ENCODE results near the gene C16orf90. TPM values are rescaled to one million over a fixed set of nuclear protein-coding genes. Genes with fewer than 3 reads are reported as not detected.

The C16orf90 gene, protein sequence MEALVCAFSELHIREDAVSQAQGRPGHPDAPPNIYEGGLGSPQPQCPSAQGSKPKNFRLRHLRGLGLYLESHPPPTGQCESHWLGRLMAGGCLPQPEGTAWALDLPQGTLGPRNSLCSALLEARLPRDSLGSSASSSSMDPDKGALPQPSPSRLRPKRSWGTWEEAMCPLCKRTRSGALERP
- total RNA-seq (not detected), polyA plus RNA-seq (not detected)

DNA sequence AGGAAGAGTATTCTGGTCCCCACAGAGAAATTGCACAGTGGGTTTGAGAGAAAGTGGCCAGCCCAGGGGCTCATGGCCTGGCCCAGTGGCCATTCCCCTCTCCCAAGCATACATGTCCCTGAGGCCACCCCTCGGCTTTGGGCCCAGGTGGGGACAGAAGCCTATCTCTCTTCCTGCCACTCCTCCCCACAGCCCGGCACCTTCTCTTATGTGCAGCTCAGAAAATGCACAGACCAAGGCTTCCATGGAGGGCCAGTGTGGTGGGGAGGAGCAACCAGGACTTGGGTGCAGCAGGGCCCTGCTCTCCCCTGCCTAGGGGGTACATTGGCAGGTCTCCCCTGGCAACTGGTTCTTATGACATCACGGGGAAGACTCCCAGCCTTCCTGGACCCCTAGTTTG lies at the start of gene C16orf90:
C16orf90 (minus strand) TSS at position 314 of the 400 bp plus-strand sequence; CDS start at position 246, 68 bp downstream.
- no peaks in the 10 kb centered on the region for H3K36me3 Mint-ChIP-seq
- H3K27ac Mint-ChIP-seq: no peak within 1 kb of the TSS

DNA sequence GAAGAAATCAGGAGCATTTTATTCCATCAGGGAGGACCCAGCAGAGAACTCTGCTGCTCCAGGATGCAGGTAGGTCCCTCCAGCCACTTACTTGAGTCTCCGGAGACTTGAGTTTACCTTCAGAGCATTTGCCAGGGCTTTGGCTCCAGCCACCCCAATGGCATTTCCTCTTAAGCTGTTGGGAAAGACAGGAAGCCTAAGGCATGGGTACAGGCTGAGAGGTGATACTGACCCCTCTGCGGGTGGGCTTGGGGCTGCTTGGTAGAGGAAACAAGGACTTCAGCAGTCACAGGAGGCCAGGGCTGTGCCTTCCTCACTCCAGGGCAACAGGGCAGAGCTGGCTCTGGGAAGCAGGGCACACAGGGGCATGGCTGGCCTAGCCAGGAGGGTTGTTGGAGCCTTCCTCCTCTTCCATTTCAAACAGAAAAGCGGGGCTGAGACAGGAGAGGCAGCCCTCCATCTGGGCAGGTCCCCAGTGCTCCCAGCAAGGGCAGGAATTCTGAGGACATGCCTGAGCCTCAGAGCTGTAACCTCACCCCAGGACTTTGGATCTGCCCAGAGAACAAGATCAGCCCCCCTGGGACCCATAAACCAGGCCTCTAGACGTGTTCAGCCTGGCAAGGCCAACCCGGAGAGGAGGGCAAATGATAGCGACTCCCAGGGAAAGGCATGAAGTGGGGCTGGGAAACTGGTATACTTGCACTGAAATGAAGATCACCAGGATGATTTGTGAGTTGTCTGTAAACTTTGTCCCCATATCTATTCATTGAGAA lies 47.5 kb upstream of the C16orf90 start:
- Histone ChIP-seq H3K27me3 (ENCODE audit: control insufficient read depth, insufficient read depth, low read length) (no peaks in the 10 kb centered on the region), H3K36me3 (ENCODE audit: control insufficient read depth, insufficient read depth, low read length) (peaks cover 63% of the 10 kb centered on the region), H3K9me3 (ENCODE audit: control insufficient read depth in 2 of 2, low read length in 2 of 2) (no peaks in the 10 kb centered on the region), H3K27ac (ENCODE audit: insufficient read depth, low read length, poor library complexity, severe bottlenecking) (no peak overlapping the region), H3K4me1 (ENCODE audit: control insufficient read depth, insufficient read depth, low read length, poor library complexity, severe bottlenecking) (no peaks in the 10 kb centered on the region), H3K4me3 (ENCODE audit: low read depth, low read length) (no peak overlapping the region)
- H3K4me3 Mint-ChIP-seq: no peak overlapping the region
- peaks cover 18% of the 10 kb centered on the region for H3K36me3 Mint-ChIP-seq
- DNase-seq (no peak), ATAC-seq (ENCODE audit: low read depth in 2 of 2) (no peak)
- peaks cover 0 to 11% (median 0%) of the 10 kb centered on the region in 4 donors for H3K4me1 Mint-ChIP-seq
- peaks cover 0 to 1% (median 0%) of the 10 kb centered on the region in 7 donors for H3K9me3 Mint-ChIP-seq
- H3K27ac Mint-ChIP-seq: peak overlapping the region in 1 of 3 donors; percentile 29
- no peaks in the 10 kb centered on the region for H3K27me3 Mint-ChIP-seq

More for the DNA sequence above, at the start of gene C16orf90:
- Mint-ChIP-seq H3K27me3 (peaks cover 5% of the 10 kb centered on the region), H3K9me3 (no peaks in the 10 kb centered on the region), H3K4me1 (peaks cover 3 to 13% (median 6%) of the 10 kb centered on the region in 4 donors), H3K4me3 (peak within 1 kb of the TSS in 1 of 4 donors; percentile 47)
- DNase-seq: no peak
- H3K9me3 ChIP-seq (ENCODE audit: control insufficient read depth in 2 of 2, low read length in 2 of 2): no peaks in the 10 kb centered on the region
- ATAC-seq (ENCODE audit: low read depth in 2 of 2): no peak
- H3K27me3 ChIP-seq (ENCODE audit: control insufficient read depth, insufficient read depth, low read length): no peaks in the 10 kb centered on the region
- no peak within 1 kb of the TSS for H3K27ac ChIP-seq (ENCODE audit: insufficient read depth, low read length, poor library complexity, severe bottlenecking)
- H3K4me3 ChIP-seq (ENCODE audit: low read depth, low read length): no peak within 1 kb of the TSS
- no peaks in the 10 kb centered on the region for H3K36me3 ChIP-seq (ENCODE audit: control insufficient read depth, insufficient read depth, low read length)
- peaks cover 2% of the 10 kb centered on the region for H3K4me1 ChIP-seq (ENCODE audit: control insufficient read depth, insufficient read depth, low read length, poor library complexity, severe bottlenecking)

DNA sequence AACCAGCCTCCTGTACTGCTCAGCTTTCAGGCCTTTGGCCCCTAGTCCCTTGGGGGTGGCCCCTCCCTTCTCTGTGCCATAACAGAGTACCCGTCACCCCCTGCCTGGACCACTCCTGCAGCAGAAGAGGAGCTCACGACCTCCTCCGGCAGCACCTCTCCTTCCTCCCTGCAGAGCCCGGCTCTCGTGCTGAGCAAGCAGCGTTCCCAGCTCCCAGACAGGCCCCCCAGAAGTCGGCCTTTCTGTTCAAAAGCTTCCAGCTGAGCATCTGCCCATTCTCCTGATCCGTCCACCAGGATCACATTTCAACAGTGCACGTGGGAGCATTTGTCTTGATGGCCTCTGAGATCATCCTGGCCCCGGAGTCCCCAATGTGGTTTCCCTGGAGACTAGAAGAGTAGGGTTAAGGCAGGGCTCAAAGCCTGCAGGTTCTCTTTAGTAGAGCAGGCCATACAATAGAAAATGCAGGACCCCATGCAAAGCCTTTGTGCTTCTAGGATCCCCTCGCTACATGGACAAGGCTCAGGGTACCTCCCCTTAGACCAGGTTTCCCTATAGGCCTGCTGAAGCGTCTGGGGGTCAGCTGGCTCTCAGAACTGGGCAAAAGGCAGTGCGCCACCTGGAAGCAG lies 46.4 kb upstream of the C16orf90 start:
- Mint-ChIP-seq H3K27ac (no peak overlapping the region), H3K4me3 (no peak overlapping the region), H3K27me3 (no peaks in the 10 kb centered on the region), H3K36me3 (peaks cover 11% of the 10 kb centered on the region), H3K9me3 (peaks cover 0 to 1% (median 0%) of the 10 kb centered on the region in 7 donors), H3K4me1 (peaks cover 0 to 7% (median 0%) of the 10 kb centered on the region in 4 donors)
- H3K27me3 ChIP-seq (ENCODE audit: control insufficient read depth, insufficient read depth, low read length): no peaks in the 10 kb centered on the region
- DNase-seq (no peak), ATAC-seq (ENCODE audit: low read depth in 2 of 2) (no peak)
- no peaks in the 10 kb centered on the region for H3K4me1 ChIP-seq (ENCODE audit: control insufficient read depth, insufficient read depth, low read length, poor library complexity, severe bottlenecking)
- no peak overlapping the region for H3K27ac ChIP-seq (ENCODE audit: insufficient read depth, low read length, poor library complexity, severe bottlenecking)
- peaks cover 52% of the 10 kb centered on the region for H3K36me3 ChIP-seq (ENCODE audit: control insufficient read depth, insufficient read depth, low read length)
- H3K4me3 ChIP-seq (ENCODE audit: low read depth, low read length): no peak overlapping the region
- H3K9me3 ChIP-seq (ENCODE audit: control insufficient read depth in 2 of 2, low read length in 2 of 2): no peaks in the 10 kb centered on the region

DNA sequence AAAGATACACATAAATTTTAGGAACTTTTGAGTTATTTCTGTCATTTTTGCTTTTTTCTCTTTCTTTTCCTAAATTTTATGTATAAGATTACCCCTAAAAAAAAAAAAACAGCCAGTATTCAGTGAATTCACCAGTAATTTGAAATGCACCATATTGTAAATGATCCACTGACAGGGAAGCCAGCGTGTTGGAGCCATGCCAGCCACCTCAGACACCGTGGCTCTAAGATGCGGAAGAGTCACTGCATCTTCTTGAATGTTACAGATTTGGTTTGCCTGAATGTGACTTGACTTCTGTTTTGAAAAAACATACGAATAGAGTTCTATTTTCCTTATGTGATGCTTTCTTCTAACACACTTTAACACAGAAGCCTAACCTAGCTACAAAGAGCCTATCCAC lies 42.9 kb upstream of the C16orf90 start:
- ATAC-seq (ENCODE audit: low read depth in 2 of 2) (no peak), DNase-seq (no peak)
- no peaks in the 10 kb centered on the region for H3K9me3 ChIP-seq (ENCODE audit: control insufficient read depth in 2 of 2, low read length in 2 of 2)
- H3K4me1 ChIP-seq (ENCODE audit: control insufficient read depth, insufficient read depth, low read length, poor library complexity, severe bottlenecking): no peaks in the 10 kb centered on the region
- no peaks in the 10 kb centered on the region for H3K27me3 Mint-ChIP-seq
- H3K27ac Mint-ChIP-seq: peak overlapping the region in 1 of 3 donors; percentile 40
- no peaks in the 10 kb centered on the region for H3K9me3 Mint-ChIP-seq
- peaks cover 0 to 13% (median 4%) of the 10 kb centered on the region in 4 donors for H3K4me1 Mint-ChIP-seq
- H3K27me3 ChIP-seq (ENCODE audit: control insufficient read depth, insufficient read depth, low read length): no peaks in the 10 kb centered on the region
- H3K36me3 Mint-ChIP-seq: peaks cover 13% of the 10 kb centered on the region
- no peak overlapping the region for H3K4me3 Mint-ChIP-seq
- H3K4me3 ChIP-seq (ENCODE audit: low read depth, low read length): no peak overlapping the region
- H3K27ac ChIP-seq (ENCODE audit: insufficient read depth, low read length, poor library complexity, severe bottlenecking): peak overlapping the region; percentile 3
- H3K36me3 ChIP-seq (ENCODE audit: control insufficient read depth, insufficient read depth, low read length): peaks cover 39% of the 10 kb centered on the region

DNA sequence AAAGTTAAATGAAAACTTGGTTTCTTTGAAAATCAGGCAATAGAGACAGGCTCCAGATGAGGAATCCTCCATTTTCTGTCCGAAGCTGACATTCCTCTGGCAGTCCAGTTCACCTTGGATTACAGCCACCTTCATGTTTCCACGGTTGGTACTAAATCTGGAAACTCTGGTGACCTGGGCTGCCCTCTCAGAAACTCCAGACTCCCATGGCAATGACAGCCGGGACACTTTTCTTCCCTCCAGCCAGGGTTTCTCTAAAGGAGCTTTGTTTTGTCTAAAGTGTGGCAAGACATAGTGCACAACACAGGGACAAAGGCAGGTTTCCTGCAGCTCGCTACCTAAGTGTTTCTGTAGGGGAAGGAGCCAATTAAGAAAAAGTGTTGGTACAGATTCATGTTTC lies 41.6 kb upstream of the C16orf90 start:
- ATAC-seq (ENCODE audit: low read depth in 2 of 2): no peak
- H3K36me3 ChIP-seq (ENCODE audit: control insufficient read depth, insufficient read depth, low read length): peaks cover 26% of the 10 kb centered on the region
- Mint-ChIP-seq H3K9me3 (no peaks in the 10 kb centered on the region), H3K4me1 (peaks cover 0 to 13% (median 4%) of the 10 kb centered on the region in 4 donors), H3K27me3 (no peaks in the 10 kb centered on the region), H3K27ac (peak overlapping the region; percentile 32 to 83 (median 62)), H3K4me3 (no peak overlapping the region), H3K36me3 (peaks cover 19% of the 10 kb centered on the region)
- H3K27me3 ChIP-seq (ENCODE audit: control insufficient read depth, insufficient read depth, low read length): no peaks in the 10 kb centered on the region
- H3K27ac ChIP-seq (ENCODE audit: insufficient read depth, low read length, poor library complexity, severe bottlenecking): peak overlapping the region; percentile 28
- no peak for DNase-seq
- H3K4me3 ChIP-seq (ENCODE audit: low read depth, low read length): no peak overlapping the region
- no peaks in the 10 kb centered on the region for H3K9me3 ChIP-seq (ENCODE audit: control insufficient read depth in 2 of 2, low read length in 2 of 2)
- H3K4me1 ChIP-seq (ENCODE audit: control insufficient read depth, insufficient read depth, low read length, poor library complexity, severe bottlenecking): no peaks in the 10 kb centered on the region

DNA sequence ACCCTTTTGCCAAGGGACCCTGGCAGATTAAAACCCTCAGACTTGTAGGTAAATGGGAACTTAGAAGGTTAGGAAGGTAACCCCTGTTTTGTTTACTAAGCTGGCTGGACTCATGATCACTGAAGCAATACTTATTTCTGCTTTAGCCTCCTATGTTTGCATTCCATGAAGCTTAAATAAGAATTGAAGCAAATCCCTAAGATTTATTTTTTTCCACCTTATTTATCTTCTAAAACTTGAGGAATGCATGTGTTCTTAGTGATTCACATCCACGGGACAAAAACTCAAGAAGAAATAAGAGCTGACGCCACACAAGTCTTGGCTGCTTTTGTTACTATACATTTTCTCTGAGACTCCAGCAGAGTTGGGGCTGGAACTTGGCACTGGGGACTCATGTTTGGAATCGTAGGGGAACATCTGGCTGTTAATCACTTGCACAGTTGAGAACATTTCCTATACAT lies 41.0 kb upstream of the C16orf90 start:
- peaks cover 19% of the 10 kb centered on the region for H3K36me3 Mint-ChIP-seq
- no peaks in the 10 kb centered on the region for H3K9me3 Mint-ChIP-seq
- no peaks in the 10 kb centered on the region for H3K27me3 Mint-ChIP-seq

DNA sequence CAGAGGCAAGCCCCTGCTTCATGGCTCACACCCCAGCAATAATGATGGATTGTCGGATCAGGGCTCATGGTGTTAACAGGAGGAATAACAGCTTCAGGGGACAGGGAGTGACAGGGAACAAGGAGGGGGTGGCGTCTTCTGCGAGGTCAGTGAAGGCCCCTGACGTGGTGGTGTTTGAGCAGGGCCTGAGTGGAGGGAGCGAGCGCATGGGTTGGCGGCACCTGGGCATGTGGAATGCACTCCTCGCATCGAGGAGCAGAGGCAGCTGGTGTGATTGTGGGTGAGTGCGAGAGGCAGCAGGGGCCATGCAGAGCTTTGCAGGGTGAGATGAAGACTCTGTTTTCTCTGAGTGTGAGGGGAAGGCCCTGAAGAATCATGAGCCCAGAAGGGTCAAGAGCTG lies 38.8 kb upstream of the C16orf90 start:
- H3K4me1 ChIP-seq (ENCODE audit: control insufficient read depth, insufficient read depth, low read length, poor library complexity, severe bottlenecking): no peaks in the 10 kb centered on the region
- Mint-ChIP-seq H3K27me3 (no peaks in the 10 kb centered on the region), H3K36me3 (peaks cover 14% of the 10 kb centered on the region), H3K9me3 (no peaks in the 10 kb centered on the region), H3K4me1 (peaks cover 0 to 13% (median 3%) of the 10 kb centered on the region in 4 donors), H3K27ac (peak overlapping the region; percentile 79 to 89 (median 88)), H3K4me3 (no peak overlapping the region)
- H3K4me3 ChIP-seq (ENCODE audit: low read depth, low read length): no peak overlapping the region
- ATAC-seq (ENCODE audit: low read depth in 2 of 2): no peak
- DNase-seq: no peak
- H3K27ac ChIP-seq (ENCODE audit: insufficient read depth, low read length, poor library complexity, severe bottlenecking): no peak overlapping the region
- H3K27me3 ChIP-seq (ENCODE audit: control insufficient read depth, insufficient read depth, low read length): no peaks in the 10 kb centered on the region
- peaks cover 17% of the 10 kb centered on the region for H3K36me3 ChIP-seq (ENCODE audit: control insufficient read depth, insufficient read depth, low read length)
- no peaks in the 10 kb centered on the region for H3K9me3 ChIP-seq (ENCODE audit: control insufficient read depth in 2 of 2, low read length in 2 of 2)

More for the DNA sequence above, 41.0 kb upstream of the C16orf90 start:
- Mint-ChIP-seq H3K4me1 (peaks cover 0 to 13% (median 4%) of the 10 kb centered on the region in 4 donors), H3K4me3 (no peak overlapping the region), H3K27ac (peak overlapping the region in 1 of 3 donors; percentile 83)
- Histone ChIP-seq H3K27ac (ENCODE audit: insufficient read depth, low read length, poor library complexity, severe bottlenecking) (peak overlapping the region; percentile 33), H3K9me3 (ENCODE audit: control insufficient read depth in 2 of 2, low read length in 2 of 2) (no peaks in the 10 kb centered on the region), H3K36me3 (ENCODE audit: control insufficient read depth, insufficient read depth, low read length) (peaks cover 23% of the 10 kb centered on the region), H3K27me3 (ENCODE audit: control insufficient read depth, insufficient read depth, low read length) (no peaks in the 10 kb centered on the region), H3K4me3 (ENCODE audit: low read depth, low read length) (no peak overlapping the region), H3K4me1 (ENCODE audit: control insufficient read depth, insufficient read depth, low read length, poor library complexity, severe bottlenecking) (no peaks in the 10 kb centered on the region)
- ATAC-seq (ENCODE audit: low read depth in 2 of 2): no peak
- no peak for DNase-seq
